ENCODE data around the gene LOXL3.

Gene LOXL3
- total RNA-seq, result 0 reads per million in 2 donors

- DNase-seq, result peak; percentile 75
Measured at GRCh38 chr2:74553892-74554819, at the start of gene LOXL3, which contains the start of gene DOK1. TSS of gene LOXL3 (minus strand) at chr2:74553942. CDS start at chr2:74552634, 1,308 bp downstream. TSS of gene DOK1 (plus strand) at chr2:74554720. CDS start at chr2:74554755, 35 bp downstream.

GRCh38 chr2:74602586-74603281 is 49.0 kb upstream of the LOXL3 start:
- no peak for DNase-seq

- no peak for DNase-seq
Measured at GRCh38 chr2:74599676-74600075, 45.9 kb upstream of the LOXL3 start.

- DNase-seq, result no peak
Measured at GRCh38 chr2:74597410-74597809, 43.7 kb upstream of the LOXL3 start.

- DNase-seq, result no peak
Measured at GRCh38 chr2:74596584-74596983, 42.8 kb upstream of the LOXL3 start.

GRCh38 chr2:74593826-74594772 is 40.4 kb upstream of the LOXL3 start:
- no peak for DNase-seq

GRCh38 chr2:74588664-74589063 is 34.9 kb upstream of the LOXL3 start:
- DNase-seq, result no peak

- DNase-seq, result peak; percentile 29
Measured at GRCh38 chr2:74587664-74588277, 34.0 kb upstream of the LOXL3 start.

GRCh38 chr2:74585406-74586185 is 31.9 kb upstream of the LOXL3 start:
- DNase-seq, result no peak

- DNase-seq, result no peak
Measured at GRCh38 chr2:74584088-74584645, 30.4 kb upstream of the LOXL3 start.

- DNase-seq, result no peak
Measured at GRCh38 chr2:74583504-74583903, 29.8 kb upstream of the LOXL3 start.

- DNase-seq, result no peak
Measured at GRCh38 chr2:74582184-74582583, 28.4 kb upstream of the LOXL3 start.

GRCh38 chr2:74581463-74581862 is 27.7 kb upstream of the LOXL3 start:
- no peak for DNase-seq

- DNase-seq, result no peak
Measured at GRCh38 chr2:74578408-74578807, 24.7 kb upstream of the LOXL3 start.

GRCh38 chr2:74577448-74577847 is 23.7 kb upstream of the LOXL3 start:
- DNase-seq, result no peak

GRCh38 chr2:74576863-74577229 is 23.1 kb upstream of the LOXL3 start:
- no peak for DNase-seq

- DNase-seq, result no peak
Measured at GRCh38 chr2:74576211-74576862, 22.6 kb upstream of the LOXL3 start.

- DNase-seq, result no peak
Measured at GRCh38 chr2:74575320-74575719, 21.6 kb upstream of the LOXL3 start.

- no peak for DNase-seq
Measured at GRCh38 chr2:74573747-74574562, 20.2 kb upstream of the LOXL3 start.
